HEK293T (cell line): ENCODE measurements around the gene LSM3.

Experiments
- CTBP1 ChIP-seq: fragments of 450-650 bp; IDR thresholded peaks from 2 replicates; pipeline ENCODE4 v1.6.1; 2016; ENCODE audit warnings: borderline replicate concordance
- ELF4 ChIP-seq: fragments of 450-650 bp; IDR thresholded peaks from 2 replicates; pipeline ENCODE4 v1.6.1; 2017; ENCODE audit warnings: antibody characterized with exemption
- HDGF ChIP-seq: fragments of 450-650 bp; IDR thresholded peaks from 2 replicates; pipeline ENCODE4 v1.6.1; 2017; ENCODE audit warnings: antibody characterized with exemption, borderline replicate concordance
- PKNOX1 ChIP-seq: fragments of 450-650 bp; IDR thresholded peaks from 2 replicates; pipeline ENCODE4 v1.6.1; 2016

GRCh38 chr3:14209581-14210289 lies 31.1 kb downstream of the LSM3 start:
- no peak for TF ChIP-seq HDGF
- no peak for TF ChIP-seq PKNOX1
- no peak for TF ChIP-seq CTBP1
- no peak for TF ChIP-seq ELF4
